Activated CD4-positive, alpha-beta T cell treated with anti-CD3 and anti-CD28 coated beads for 4 hours (primary cell): ENCODE results near the gene LARGE1.
"Not testable (repeated sequence)": the region's sequence is repeated elsewhere in the genome, so short reads cannot be mapped to it uniquely, and the experiment has no call there.

Experiments used
- DNase-seq, 2 donors: peaks; one replicate each; pipeline ENCODE4 v3.0.0-alpha.2; 2020

LARGE1 gene

GRCh38 chr22:33461245-33461644 is 459.0 kb downstream of the LARGE1 start:
- DNase-seq, result not testable (repeated sequence)

GRCh38 chr22:33459137-33459536 is 461.1 kb downstream of the LARGE1 start:
- DNase-seq, result no peak

- DNase-seq, result no peak
Measured at GRCh38 chr22:33456511-33456910, 463.8 kb downstream of the LARGE1 start.

GRCh38 chr22:33455036-33455435 is 465.2 kb downstream of the LARGE1 start:
- DNase-seq, result no peak

- no peak for DNase-seq
Measured at GRCh38 chr22:33451866-33452469, 468.3 kb downstream of the LARGE1 start.

GRCh38 chr22:33450756-33451155 is 469.5 kb downstream of the LARGE1 start:
- no peak for DNase-seq

GRCh38 chr22:33447733-33448132 is 472.5 kb downstream of the LARGE1 start:
- DNase-seq, result no peak

- no peak for DNase-seq
Measured at GRCh38 chr22:33443683-33444082, 476.6 kb downstream of the LARGE1 start.

GRCh38 chr22:33440756-33441155 is 479.5 kb downstream of the LARGE1 start:
- no peak for DNase-seq

- no peak for DNase-seq
Measured at GRCh38 chr22:33438273-33438672, 482.0 kb downstream of the LARGE1 start.

- no peak for DNase-seq
Measured at GRCh38 chr22:33431300-33431699, 489.0 kb downstream of the LARGE1 start.

- no peak for DNase-seq
Measured at GRCh38 chr22:33429281-33429680, 491.0 kb downstream of the LARGE1 start.

GRCh38 chr22:33427461-33427860 is 492.8 kb downstream of the LARGE1 start:
- DNase-seq, result no peak

- DNase-seq, result no peak
Measured at GRCh38 chr22:33426451-33426850, 493.8 kb downstream of the LARGE1 start.

GRCh38 chr22:33421859-33422258 is 498.4 kb downstream of the LARGE1 start:
- no peak for DNase-seq

- no peak for DNase-seq
Measured at GRCh38 chr22:33418484-33418883, 501.8 kb downstream of the LARGE1 start.

- no peak for DNase-seq
Measured at GRCh38 chr22:33415401-33415800, 504.9 kb downstream of the LARGE1 start.

- DNase-seq, result no peak
Measured at GRCh38 chr22:33409079-33409478, 511.2 kb downstream of the LARGE1 start.

GRCh38 chr22:33405194-33405593 is 515.1 kb downstream of the LARGE1 start:
- no peak for DNase-seq

GRCh38 chr22:33404723-33405122 is 515.6 kb downstream of the LARGE1 start:
- no peak for DNase-seq

- no peak for DNase-seq
Measured at GRCh38 chr22:33402325-33402724, 518.0 kb downstream of the LARGE1 start.

- no peak for DNase-seq
Measured at GRCh38 chr22:33401291-33401690, 519.0 kb downstream of the LARGE1 start.

GRCh38 chr22:33400891-33401290 is 519.4 kb downstream of the LARGE1 start:
- DNase-seq, result no peak

GRCh38 chr22:33400061-33400840 is 520.0 kb downstream of the LARGE1 start:
- no peak for DNase-seq
